ENCODE results near the gene SPTLC2. TPM values are rescaled to one million over a fixed set of nuclear protein-coding genes. Genes with fewer than 3 reads are reported as not detected.

SPTLC2 gene
- total RNA-seq, 6 experiments from 2014 or later = 51.2 to 59.2 (median 52.3) TPM

DNA sequence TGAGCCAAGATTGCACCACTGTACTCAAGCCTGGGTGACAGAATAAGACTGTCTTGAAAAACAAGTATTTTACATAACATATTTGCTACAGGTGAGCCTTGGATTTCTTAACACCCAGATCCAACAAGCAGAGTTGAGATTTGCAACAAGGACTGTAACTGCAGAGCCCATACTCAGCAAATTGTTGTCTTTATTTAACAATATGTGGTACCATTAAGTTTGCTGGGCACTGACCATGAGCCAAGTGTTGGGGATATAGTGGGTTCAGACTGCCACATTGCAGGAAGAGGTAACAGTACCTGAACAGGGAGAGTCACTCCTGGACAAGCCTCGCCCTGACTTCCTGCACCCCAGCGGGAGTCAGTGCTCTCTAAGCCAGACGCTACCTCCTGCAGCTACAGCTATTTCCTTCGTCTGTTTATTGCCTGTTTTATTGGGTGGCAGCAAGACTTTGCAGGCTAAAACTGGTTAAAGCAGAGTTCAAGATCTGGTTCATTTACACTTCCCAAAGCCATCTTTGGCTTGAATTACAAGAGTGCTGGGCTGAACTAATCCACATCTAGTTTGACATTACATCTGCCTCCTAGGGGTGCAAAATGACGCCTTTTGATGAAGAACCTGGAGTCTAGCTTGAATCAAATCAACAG is 146.1 kb downstream of the SPTLC2 start:
- TF ChIP-seq, protein P1, sequence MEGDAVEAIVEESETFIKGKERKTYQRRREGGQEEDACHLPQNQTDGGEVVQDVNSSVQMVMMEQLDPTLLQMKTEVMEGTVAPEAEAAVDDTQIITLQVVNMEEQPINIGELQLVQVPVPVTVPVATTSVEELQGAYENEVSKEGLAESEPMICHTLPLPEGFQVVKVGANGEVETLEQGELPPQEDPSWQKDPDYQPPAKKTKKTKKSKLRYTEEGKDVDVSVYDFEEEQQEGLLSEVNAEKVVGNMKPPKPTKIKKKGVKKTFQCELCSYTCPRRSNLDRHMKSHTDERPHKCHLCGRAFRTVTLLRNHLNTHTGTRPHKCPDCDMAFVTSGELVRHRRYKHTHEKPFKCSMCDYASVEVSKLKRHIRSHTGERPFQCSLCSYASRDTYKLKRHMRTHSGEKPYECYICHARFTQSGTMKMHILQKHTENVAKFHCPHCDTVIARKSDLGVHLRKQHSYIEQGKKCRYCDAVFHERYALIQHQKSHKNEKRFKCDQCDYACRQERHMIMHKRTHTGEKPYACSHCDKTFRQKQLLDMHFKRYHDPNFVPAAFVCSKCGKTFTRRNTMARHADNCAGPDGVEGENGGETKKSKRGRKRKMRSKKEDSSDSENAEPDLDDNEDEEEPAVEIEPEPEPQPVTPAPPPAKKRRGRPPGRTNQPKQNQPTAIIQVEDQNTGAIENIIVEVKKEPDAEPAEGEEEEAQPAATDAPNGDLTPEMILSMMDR (IDR thresholded peaks at IDR 0.05) = no peak
- H3K9me3 Mint-ChIP-seq = no peaks in the 10 kb centered on the region
- peaks cover 27% of the 10 kb centered on the region for H3K36me3 Mint-ChIP-seq (ENCODE audit: low read depth)
- H3K27ac Mint-ChIP-seq = no peak overlapping the region
- no peak for DNase-seq
- no peaks in the 10 kb centered on the region for H3K4me1 Mint-ChIP-seq (ENCODE audit: low read depth)
- H3K4me3 Mint-ChIP-seq = no peak overlapping the region
- H3K27me3 Mint-ChIP-seq (ENCODE audit: insufficient read depth) = peaks cover 10% of the 10 kb centered on the region

- no peak for DNase-seq
- Mint-ChIP-seq H3K9me3 (no peaks in the 10 kb centered on the region), H3K4me1 (ENCODE audit: low read depth) (no peaks in the 10 kb centered on the region), H3K36me3 (ENCODE audit: low read depth) (peaks cover 27% of the 10 kb centered on the region), H3K4me3 (no peak overlapping the region), H3K27me3 (ENCODE audit: insufficient read depth) (peaks cover 6% of the 10 kb centered on the region; the same call in 1 of the 2 replicates), H3K27ac (no peak overlapping the region)
- TF ChIP-seq, protein P1 (IDR thresholded peaks at IDR 0.05) = no peak
Observed at GRCh38 chr14:77469539-77469938, 146.9 kb downstream of the SPTLC2 start.

DNA sequence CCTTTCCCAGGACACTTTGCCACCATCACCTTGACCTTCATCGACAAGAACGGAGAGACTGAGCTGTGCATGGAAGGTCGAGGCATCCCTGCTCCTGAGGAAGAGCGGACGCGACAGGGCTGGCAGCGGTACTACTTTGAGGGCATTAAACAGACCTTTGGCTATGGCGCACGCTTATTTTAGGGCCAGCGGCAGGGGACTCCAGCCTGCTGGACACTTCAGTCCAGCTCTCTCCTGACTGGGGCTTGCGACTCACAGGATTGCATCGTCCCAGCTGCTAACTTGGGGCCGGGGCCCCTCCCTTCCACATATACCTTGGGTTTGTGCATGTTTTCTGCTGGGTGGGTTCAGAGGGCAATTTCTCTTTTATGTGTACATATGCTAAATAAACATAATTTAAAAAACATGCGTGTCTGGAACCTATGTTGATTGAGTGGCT is 147.4 kb downstream of the SPTLC2 start:
- Mint-ChIP-seq H3K27me3 (ENCODE audit: insufficient read depth) (peaks cover 6% of the 10 kb centered on the region; the same call in 1 of the 2 replicates), H3K4me3 (no peak overlapping the region), H3K9me3 (no peaks in the 10 kb centered on the region), H3K27ac (no peak overlapping the region), H3K36me3 (ENCODE audit: low read depth) (peaks cover 27% of the 10 kb centered on the region), H3K4me1 (ENCODE audit: low read depth) (no peaks in the 10 kb centered on the region)
- no peak for DNase-seq
- TF ChIP-seq, protein P1 (IDR thresholded peaks at IDR 0.05) = no peak

DNA sequence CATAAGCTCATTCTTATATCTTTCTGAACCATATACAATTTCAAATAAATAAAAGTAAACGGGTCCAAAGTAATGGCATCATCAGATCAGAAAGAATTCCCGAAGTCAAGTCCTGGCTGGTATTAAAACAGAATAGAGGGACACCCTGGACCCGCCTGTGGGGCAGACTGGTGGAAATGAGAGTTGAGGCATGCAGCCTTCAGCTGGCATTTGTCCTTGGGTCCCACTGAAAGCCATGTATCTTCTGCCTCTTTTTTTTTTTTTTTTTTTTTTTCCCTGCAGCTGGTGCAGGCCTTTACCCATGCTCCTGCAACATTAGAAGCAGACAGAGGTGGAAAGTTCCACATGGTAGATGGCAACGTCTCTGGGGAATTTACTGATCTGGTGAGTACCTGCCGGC is 148.6 kb downstream of the SPTLC2 start:
- DNase-seq = no peak
- no peaks in the 10 kb centered on the region for H3K4me1 Mint-ChIP-seq (ENCODE audit: low read depth)
- TF ChIP-seq, protein P1 (IDR thresholded peaks at IDR 0.05) = no peak
- H3K9me3 Mint-ChIP-seq = no peaks in the 10 kb centered on the region
- no peak overlapping the region for H3K27ac Mint-ChIP-seq
- no peak overlapping the region for H3K4me3 Mint-ChIP-seq
- peaks cover 2% of the 10 kb centered on the region; the same call in 1 of the 2 replicates for H3K27me3 Mint-ChIP-seq (ENCODE audit: insufficient read depth)
- peaks cover 27% of the 10 kb centered on the region for H3K36me3 Mint-ChIP-seq (ENCODE audit: low read depth)

GRCh38 chr14:77459072-77459723 is 157.2 kb downstream of the SPTLC2 start:
- H3K4me3 Mint-ChIP-seq = peak overlapping the region; percentile 98
- peaks cover 20% of the 10 kb centered on the region for H3K36me3 Mint-ChIP-seq (ENCODE audit: low read depth)
- H3K4me1 Mint-ChIP-seq (ENCODE audit: low read depth) = peaks cover 35% of the 10 kb centered on the region
- H3K27me3 Mint-ChIP-seq (ENCODE audit: insufficient read depth) = peaks cover 2% of the 10 kb centered on the region
- DNase-seq = peak; percentile 68
- H3K9me3 Mint-ChIP-seq = no peaks in the 10 kb centered on the region
- H3K27ac Mint-ChIP-seq = peak overlapping the region; percentile 98
- TF ChIP-seq, protein P1 (IDR thresholded peaks at IDR 0.05) = peak; percentile 86
